Measurements from ENCODE around the gene SH2B3.

DNA sequence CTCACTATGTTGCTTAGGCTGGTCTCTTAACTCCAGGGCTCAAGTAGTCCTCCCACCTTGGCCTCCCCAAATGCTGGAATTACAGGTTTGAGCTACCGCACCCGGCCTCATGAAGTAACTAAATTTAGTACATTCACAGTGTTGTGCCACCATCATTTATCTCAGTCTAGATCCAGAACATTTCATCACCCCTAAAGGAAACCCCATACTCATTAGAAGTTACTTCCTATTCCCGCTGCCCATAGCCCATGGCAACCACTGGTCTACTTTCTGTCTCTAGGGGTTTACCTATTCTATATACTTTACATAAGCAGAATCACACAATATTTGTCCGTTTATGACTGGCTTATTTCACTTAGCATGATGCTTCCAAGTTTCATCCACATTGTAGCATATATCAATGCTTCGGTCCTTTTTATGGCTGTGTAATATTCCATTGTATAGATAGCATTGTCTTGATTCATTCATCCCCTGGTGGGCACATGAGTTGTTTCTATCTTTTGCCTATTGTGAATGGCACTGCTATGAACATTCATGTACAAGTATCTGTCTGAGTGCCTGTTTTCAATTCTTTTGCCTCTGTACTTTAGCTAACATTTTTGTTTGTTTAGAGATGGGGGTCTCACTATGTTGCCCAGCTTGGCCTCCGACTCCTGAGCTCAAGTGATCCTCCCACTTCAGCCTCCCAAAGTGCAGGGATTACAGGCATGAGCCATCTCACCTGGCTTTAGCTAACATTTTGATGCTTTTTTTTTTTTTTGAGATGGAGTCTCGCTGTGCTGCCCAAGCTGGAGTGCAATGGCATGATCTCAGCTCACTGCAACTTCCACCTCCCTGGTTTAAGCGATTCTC lies 10.2 kb upstream of the SH2B3 start:
- TF ChIP-seq, protein P1, sequence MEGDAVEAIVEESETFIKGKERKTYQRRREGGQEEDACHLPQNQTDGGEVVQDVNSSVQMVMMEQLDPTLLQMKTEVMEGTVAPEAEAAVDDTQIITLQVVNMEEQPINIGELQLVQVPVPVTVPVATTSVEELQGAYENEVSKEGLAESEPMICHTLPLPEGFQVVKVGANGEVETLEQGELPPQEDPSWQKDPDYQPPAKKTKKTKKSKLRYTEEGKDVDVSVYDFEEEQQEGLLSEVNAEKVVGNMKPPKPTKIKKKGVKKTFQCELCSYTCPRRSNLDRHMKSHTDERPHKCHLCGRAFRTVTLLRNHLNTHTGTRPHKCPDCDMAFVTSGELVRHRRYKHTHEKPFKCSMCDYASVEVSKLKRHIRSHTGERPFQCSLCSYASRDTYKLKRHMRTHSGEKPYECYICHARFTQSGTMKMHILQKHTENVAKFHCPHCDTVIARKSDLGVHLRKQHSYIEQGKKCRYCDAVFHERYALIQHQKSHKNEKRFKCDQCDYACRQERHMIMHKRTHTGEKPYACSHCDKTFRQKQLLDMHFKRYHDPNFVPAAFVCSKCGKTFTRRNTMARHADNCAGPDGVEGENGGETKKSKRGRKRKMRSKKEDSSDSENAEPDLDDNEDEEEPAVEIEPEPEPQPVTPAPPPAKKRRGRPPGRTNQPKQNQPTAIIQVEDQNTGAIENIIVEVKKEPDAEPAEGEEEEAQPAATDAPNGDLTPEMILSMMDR (IDR thresholded peaks at IDR 0.05 in 8 of 11, conservative IDR thresholded peaks at IDR 0.05 in 3 of 11): no peak
- TF ChIP-seq POLR2A (IDR thresholded peaks at IDR 0.05) (no peak), POLR2AphosphoS5 (IDR thresholded peaks at IDR 0.05) (no peak)
